GM21529 (cell line): Measurements from ENCODE around the gene GRPEL1.
"Not testable (repeated sequence)": the region's sequence is repeated elsewhere in the genome, so short reads cannot be mapped to it uniquely, and the experiment has no call there.

Experiments used
- ATAC-seq: cut with Tn5 transposase; IDR thresholded peaks from one replicate; pipeline ENCODE4 v1.9.1; 2021; ENCODE audit not compliant: unreplicated experiment

The GRPEL1 gene

GRCh38 chr4:7094916-7095315 is 27.1 kb upstream of the GRPEL1 start:
- no peak for ATAC-seq

GRCh38 chr4:7092026-7092425 is 24.2 kb upstream of the GRPEL1 start:
- no peak for ATAC-seq

GRCh38 chr4:7089213-7089986 is 21.5 kb upstream of the GRPEL1 start:
- ATAC-seq: no peak

GRCh38 chr4:7087036-7087435 is 19.2 kb upstream of the GRPEL1 start:
- ATAC-seq: no peak

GRCh38 chr4:7086384-7086783 is 18.5 kb upstream of the GRPEL1 start:
- no peak for ATAC-seq

- not testable (repeated sequence) for ATAC-seq
These were observed 16.7 kb upstream of the GRPEL1 start for GRCh38 chr4:7084564-7084961.

GRCh38 chr4:7083597-7084563 is 16.0 kb upstream of the GRPEL1 start:
- no peak for ATAC-seq

- ATAC-seq: not testable (repeated sequence)
These were observed 12.0 kb upstream of the GRPEL1 start for GRCh38 chr4:7079909-7080308.

GRCh38 chr4:7079483-7079882 is 11.6 kb upstream of the GRPEL1 start:
- ATAC-seq: not testable (repeated sequence)

- ATAC-seq: no peak
These were observed 10.2 kb upstream of the GRPEL1 start for GRCh38 chr4:7078025-7078424.

- ATAC-seq: no peak
These were observed 9.5 kb upstream of the GRPEL1 start for GRCh38 chr4:7077371-7077770.

- no peak for ATAC-seq
These were observed 8.8 kb upstream of the GRPEL1 start for GRCh38 chr4:7076696-7077082.

- no peak for ATAC-seq
These were observed 8.3 kb upstream of the GRPEL1 start for GRCh38 chr4:7075962-7076695.

GRCh38 chr4:7074426-7074825 is 6.6 kb upstream of the GRPEL1 start:
- ATAC-seq: no peak

GRCh38 chr4:7073526-7074390 is 5.9 kb upstream of the GRPEL1 start:
- no peak for ATAC-seq

GRCh38 chr4:7073059-7073458 is 5.2 kb upstream of the GRPEL1 start:
- no peak for ATAC-seq

- ATAC-seq: peak; percentile 32
These were observed 3.1 kb upstream of the GRPEL1 start for GRCh38 chr4:7070729-7071511.

- no peak for ATAC-seq
These were observed 1.0 kb upstream of the GRPEL1 start for GRCh38 chr4:7068883-7069282.

- ATAC-seq: peak; percentile 18
These were observed 497 bp upstream of the GRPEL1 start for GRCh38 chr4:7068279-7068842.
